Renal cortex interstitium (tissue), 11 donors: ENCODE data around the gene GRAPL. TPM values are rescaled to one million over a fixed set of nuclear protein-coding genes. Genes with fewer than 3 reads are reported as not detected.
"Not testable (repeated sequence)": the region's sequence is repeated elsewhere in the genome, so short reads cannot be mapped to it uniquely, and the experiment has no call there.

ENCODE experiments used
- DNase-seq, 11 donors: peaks; one replicate each; pipeline ENCODE4 v3.0.0-alpha.2; 2013; ENCODE audit warnings: low read depth in 9 of 11, low spot score in 4 of 11; ENCODE audit errors: extremely low read depth in 1 of 11
- polyA plus RNA-seq, 3 donors: library from polyadenylated mRNA; unstranded; fragments of 120-200 nt; gene quantifications; one replicate each; pipeline ENCODE4 v1.2.1, GENCODE V29; 2013; ENCODE audit not compliant: insufficient read length in 3 of 3

GRAPL gene
- polyA plus RNA-seq, 3 donors, result 1.8 to 6.4 (median 3.6) TPM

- DNase-seq, result not testable (repeated sequence)
Observed at GRCh38 chr17:19175410-19175809, 48.0 kb downstream of the GRAPL start.

GRCh38 chr17:19181040-19181875, 53.9 kb downstream of the GRAPL start:
- DNase-seq, result not testable (repeated sequence)

DNA sequence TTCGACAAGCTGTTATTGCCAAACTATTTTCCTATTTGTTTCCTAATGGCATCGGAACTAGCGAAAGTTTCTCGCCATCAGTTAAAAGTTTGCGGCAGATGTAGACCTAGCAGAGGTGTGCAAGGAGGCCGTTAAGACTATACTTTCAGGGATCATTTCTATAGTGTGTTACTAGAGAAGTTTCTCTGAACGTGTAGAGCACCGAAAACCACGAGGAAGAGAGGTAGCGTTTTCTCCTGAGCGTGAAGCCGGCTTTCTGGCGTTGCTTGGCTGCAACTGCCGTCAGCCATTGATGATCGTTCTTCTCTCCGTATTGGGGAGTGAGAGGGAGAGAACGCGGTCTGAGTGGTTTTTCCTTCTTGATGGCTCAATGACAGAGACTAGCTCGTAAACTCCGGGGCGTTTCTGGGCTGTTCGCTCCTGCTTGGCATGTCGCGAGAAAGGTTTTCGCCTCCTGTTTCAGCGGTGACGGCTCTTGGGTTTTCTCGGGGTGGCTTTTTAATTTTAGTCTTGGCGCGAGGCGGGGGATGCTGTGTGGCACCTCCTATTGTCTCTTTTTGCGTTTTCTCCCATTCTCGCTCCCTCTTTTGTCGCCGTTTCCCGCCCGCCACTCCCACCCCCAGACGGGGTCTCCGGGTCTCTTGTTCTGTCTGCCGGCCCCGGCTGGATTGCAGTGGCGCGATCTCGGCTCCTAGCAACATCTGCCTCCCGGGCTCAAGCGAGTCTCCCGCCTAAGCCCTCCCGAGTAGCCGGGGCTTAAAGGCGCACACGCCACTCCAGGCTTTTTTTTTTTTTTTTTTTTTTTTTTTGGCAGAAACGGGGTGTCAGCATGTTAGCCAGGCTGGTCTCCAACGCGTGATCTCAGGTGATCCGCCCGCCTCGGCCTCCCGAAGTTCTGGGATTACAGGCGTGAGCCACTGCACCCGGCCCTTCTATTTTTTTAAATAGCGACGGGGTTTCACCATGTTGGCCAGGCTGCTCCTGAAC, 60.8 kb downstream of the GRAPL start:
- not testable (repeated sequence) for DNase-seq

DNA sequence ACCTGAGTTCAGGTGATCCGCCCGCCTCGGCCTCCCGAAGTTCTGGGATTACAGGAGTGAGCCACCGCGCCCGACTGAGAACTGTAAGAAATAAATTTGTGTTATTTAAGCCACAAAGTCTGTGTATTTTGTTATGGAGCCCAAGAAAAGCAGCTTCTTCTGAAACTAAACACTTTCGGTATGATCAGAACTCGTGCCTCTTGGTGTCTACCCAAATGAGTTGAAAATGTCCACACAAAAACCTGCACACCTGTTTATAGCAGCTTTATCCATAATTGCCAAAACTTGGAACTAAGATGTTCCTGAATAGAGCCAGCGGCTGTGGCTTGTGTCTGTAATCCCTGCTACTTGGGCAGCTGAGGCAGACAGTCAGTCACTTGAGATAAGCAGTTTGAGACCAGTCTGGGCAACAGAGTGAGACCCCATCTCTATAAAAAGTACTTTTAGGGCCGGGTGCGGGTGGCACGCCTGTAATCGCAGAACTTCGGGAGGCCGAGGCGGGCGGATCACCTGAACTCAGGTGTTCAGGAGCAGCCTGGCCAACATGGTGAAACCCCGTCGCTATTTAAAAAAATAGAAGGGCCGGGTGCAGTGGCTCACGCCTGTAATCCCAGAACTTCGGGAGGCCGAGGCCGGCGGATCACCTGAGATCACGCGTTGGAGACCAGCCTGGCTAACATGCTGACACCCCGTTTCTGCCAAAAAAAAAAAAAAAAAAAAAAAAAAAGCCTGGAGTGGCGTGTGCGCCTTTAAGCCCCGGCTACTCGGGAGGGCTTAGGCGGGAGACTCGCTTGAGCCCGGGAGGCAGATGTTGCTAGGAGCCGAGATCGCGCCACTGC, 61.7 kb downstream of the GRAPL start:
- DNase-seq, result not testable (repeated sequence)

- DNase-seq, result not testable (repeated sequence)
Observed at GRCh38 chr17:19189781-19190405, 62.5 kb downstream of the GRAPL start.

GRCh38 chr17:19196382-19197204, 69.2 kb downstream of the GRAPL start:
- not testable (repeated sequence) for DNase-seq

GRCh38 chr17:19202448-19202847, 75.1 kb downstream of the GRAPL start:
- not testable (repeated sequence) for DNase-seq

- not testable (repeated sequence) for DNase-seq
Observed at GRCh38 chr17:19203429-19203828, 76.0 kb downstream of the GRAPL start.

Other genes with a start within 250 kb of the GRAPL start
- 1 to 10 TPM in 1 of 3 donors, under 1 TPM in 2; 0.40 to 1.1 (median 0.70) TPM for gene SLC5A10, start 175.4 kb upstream of the GRAPL start, polyA plus RNA-seq
- gene FAM83G, start 122.8 kb upstream of the GRAPL start, polyA plus RNA-seq, result 1 to 10 TPM; 5.2 to 9.7 (median 7.4) TPM
- gene GRAP, start 80.6 kb upstream of the GRAPL start, polyA plus RNA-seq, result 1 to 10 TPM; 4.6 to 7.8 (median 6.7) TPM
- gene EPN2, start 109.8 kb downstream of the GRAPL start, polyA plus RNA-seq, result 10 to 100 TPM; 45.8 to 52.2 (median 48.6) TPM
- gene B9D1, start 235.1 kb downstream of the GRAPL start, polyA plus RNA-seq, result 10 to 100 TPM; 34.7 to 48.8 (median 39.6) TPM